H1 (cell line): ENCODE data around the gene RIPPLY3.

Experiments used
- EZH2 ChIP-seq: fragments of 200-600 bp; sonication (generic); IDR thresholded peaks from 2 replicates; pipeline ENCODE4 v1.7.1; 2012; ENCODE audit warnings: low read depth, mild to moderate bottlenecking, moderate library complexity, low read length, inconsistent platforms; ENCODE audit not compliant: severe bottlenecking
- KDM1A ChIP-seq: fragments of 200-600, 300-600 bp; sonication (generic); IDR thresholded peaks from 2 replicates; pipeline ENCODE4 v1.7.1; 2016; ENCODE audit warnings: mild to moderate bottlenecking, low read length, borderline replicate concordance
- SP1 ChIP-seq: IDR thresholded peaks from 2 replicates; pipeline ENCODE4 v1.6.1; 2011; ENCODE audit warnings: low read depth, low read length
- TAF1 ChIP-seq: IDR thresholded peaks from 2 replicates; pipeline ENCODE4 v1.6.1; 2011; ENCODE audit warnings: mild to moderate bottlenecking, low read depth, low read length
- TEAD4 ChIP-seq: IDR thresholded peaks from 2 replicates; pipeline ENCODE4 v1.6.1; 2012; ENCODE audit warnings: low read depth, low read length, inconsistent platforms, mixed read lengths
- TF ChIP-seq, protein P1 (sequence below), 3 experiments: IDR thresholded peaks; 1 replicate in 2 of 3; 2 replicates in 1 of 3; pipeline versions ENCODE4 v1.5.1 to v1.6.1; 2011; ENCODE audit warnings: low read length in 3 of 3, mild to moderate bottlenecking in 3 of 3, inconsistent platforms in 2 of 3, low read depth in 1 of 3, moderate library complexity in 1 of 3; ENCODE audit not compliant: insufficient read depth in 1 of 3; ENCODE audit errors: control extremely low read depth in 1 of 3

- no peak for TF ChIP-seq KDM1A
- no peak for TF ChIP-seq TEAD4
- TF ChIP-seq, protein P1, sequence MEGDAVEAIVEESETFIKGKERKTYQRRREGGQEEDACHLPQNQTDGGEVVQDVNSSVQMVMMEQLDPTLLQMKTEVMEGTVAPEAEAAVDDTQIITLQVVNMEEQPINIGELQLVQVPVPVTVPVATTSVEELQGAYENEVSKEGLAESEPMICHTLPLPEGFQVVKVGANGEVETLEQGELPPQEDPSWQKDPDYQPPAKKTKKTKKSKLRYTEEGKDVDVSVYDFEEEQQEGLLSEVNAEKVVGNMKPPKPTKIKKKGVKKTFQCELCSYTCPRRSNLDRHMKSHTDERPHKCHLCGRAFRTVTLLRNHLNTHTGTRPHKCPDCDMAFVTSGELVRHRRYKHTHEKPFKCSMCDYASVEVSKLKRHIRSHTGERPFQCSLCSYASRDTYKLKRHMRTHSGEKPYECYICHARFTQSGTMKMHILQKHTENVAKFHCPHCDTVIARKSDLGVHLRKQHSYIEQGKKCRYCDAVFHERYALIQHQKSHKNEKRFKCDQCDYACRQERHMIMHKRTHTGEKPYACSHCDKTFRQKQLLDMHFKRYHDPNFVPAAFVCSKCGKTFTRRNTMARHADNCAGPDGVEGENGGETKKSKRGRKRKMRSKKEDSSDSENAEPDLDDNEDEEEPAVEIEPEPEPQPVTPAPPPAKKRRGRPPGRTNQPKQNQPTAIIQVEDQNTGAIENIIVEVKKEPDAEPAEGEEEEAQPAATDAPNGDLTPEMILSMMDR (IDR thresholded peaks at IDR 0.05; ENCODE audit: control extremely low read depth in 1 of 3, insufficient read depth in 1 of 3, low read depth in 1 of 3, low read length in 3 of 3), result no peak
- TF ChIP-seq EZH2, result no peak
- TF ChIP-seq SP1, result no peak
- TF ChIP-seq TAF1, result no peak
Observed at GRCh38 chr21:36976228-36976861, 30.2 kb upstream of the RIPPLY3 start.
